ENCODE data around the gene KNDC1.

DNA sequence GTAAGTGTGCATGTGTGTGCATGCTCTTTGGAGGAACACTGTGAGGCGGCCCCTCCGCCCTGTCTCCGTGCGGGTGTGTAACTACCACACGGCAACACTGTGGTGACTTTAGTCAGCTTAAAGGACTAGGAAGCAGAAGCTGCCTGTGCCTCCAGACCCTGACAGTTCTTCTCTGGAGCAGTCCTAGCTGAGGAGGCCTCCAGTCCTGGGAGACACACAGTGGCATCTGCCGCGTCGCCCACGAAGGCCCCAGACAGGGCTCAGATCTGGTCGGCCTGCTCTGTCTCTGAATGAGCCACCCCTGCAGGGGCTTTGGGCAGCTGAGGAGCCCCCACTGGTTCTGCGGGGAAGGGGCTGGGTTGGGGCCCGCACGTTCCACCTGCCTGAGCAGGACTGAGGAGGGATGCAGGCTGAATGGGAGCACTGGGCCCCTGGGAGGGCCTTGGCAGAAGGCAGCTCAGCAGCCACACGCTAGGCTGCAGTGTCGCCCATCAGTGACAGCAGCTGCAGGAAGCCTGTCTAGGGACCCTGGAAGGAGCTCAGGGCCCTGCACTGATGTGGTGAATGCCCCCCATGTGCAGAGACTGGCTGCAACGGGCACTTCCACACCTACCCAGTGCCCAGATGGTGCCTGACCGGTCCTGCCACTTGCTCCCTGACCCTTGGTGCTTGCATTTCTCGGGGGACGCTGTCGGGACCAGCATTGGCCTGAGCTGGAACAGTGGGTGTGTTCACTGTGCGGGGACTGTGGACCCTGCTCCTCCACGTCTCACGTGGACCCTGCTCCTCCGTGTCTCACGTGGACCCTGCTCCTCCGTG, 27.3 kb upstream of the KNDC1 start:
- TF ChIP-seq, protein P1, sequence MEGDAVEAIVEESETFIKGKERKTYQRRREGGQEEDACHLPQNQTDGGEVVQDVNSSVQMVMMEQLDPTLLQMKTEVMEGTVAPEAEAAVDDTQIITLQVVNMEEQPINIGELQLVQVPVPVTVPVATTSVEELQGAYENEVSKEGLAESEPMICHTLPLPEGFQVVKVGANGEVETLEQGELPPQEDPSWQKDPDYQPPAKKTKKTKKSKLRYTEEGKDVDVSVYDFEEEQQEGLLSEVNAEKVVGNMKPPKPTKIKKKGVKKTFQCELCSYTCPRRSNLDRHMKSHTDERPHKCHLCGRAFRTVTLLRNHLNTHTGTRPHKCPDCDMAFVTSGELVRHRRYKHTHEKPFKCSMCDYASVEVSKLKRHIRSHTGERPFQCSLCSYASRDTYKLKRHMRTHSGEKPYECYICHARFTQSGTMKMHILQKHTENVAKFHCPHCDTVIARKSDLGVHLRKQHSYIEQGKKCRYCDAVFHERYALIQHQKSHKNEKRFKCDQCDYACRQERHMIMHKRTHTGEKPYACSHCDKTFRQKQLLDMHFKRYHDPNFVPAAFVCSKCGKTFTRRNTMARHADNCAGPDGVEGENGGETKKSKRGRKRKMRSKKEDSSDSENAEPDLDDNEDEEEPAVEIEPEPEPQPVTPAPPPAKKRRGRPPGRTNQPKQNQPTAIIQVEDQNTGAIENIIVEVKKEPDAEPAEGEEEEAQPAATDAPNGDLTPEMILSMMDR (IDR thresholded peaks at IDR 0.05): no peak
- no peak for TF ChIP-seq POLR2A (IDR thresholded peaks at IDR 0.05)
